KOPT-K1 (cell line): ENCODE results near the gene CDKN2B-AS1.

Experiments used
- H3K27ac ChIP-seq: fragments of 200-600 bp; sonication (generic); 2 replicates; pipeline ENCODE4 v1.5.1; 2016; ENCODE audit warnings: antibody characterized with exemption, mild to moderate bottlenecking, low read depth, low read length; ENCODE audit not compliant: poor library complexity, severe bottlenecking
- H3K36me3 ChIP-seq: fragments of 200-600 bp; sonication (generic); 2 replicates; pipeline ENCODE4 v1.5.1; 2017; ENCODE audit warnings: antibody characterized with exemption, mild to moderate bottlenecking, low read length, moderate library complexity; ENCODE audit not compliant: insufficient read depth
- H3K9me3 ChIP-seq: fragments of 200-600 bp; sonication (generic); 2 replicates; pipeline ENCODE4 v1.5.1; 2017; ENCODE audit warnings: antibody characterized with exemption, low read length, mild to moderate bottlenecking; ENCODE audit not compliant: insufficient read depth, poor library complexity, severe bottlenecking

CDKN2B-AS1 gene

GRCh38 chr9:22039258-22039657, 44.7 kb downstream of the CDKN2B-AS1 start:
- Histone ChIP-seq H3K9me3 (no peaks in the 10 kb centered on the region), H3K27ac (peak overlapping the region; percentile 11), H3K36me3 (peaks cover 99% of the 10 kb centered on the region)

DNA sequence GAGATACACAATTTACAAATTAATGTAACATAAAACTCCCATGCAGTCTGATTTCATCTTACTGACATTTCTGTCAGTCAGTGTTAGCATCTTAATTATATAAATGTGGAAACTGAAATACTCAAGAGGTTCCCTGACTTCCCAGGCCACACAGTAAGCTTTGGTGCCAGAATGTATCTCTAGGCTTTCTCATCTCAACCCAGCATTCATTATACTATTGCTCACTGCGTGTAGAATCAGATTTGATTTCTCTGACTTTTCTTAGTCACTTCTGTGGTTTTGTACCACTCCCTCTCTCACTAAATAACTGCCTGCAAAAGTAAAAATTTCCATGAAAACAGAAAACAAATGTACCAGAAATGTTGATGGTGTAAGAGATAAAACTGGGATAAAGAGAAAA, 46.2 kb downstream of the CDKN2B-AS1 start:
- H3K27ac ChIP-seq = peak overlapping the region; percentile 11
- H3K36me3 ChIP-seq = peaks cover 98% of the 10 kb centered on the region
- H3K9me3 ChIP-seq = no peaks in the 10 kb centered on the region

GRCh38 chr9:22041344-22041743, 46.8 kb downstream of the CDKN2B-AS1 start:
- Histone ChIP-seq H3K9me3 (no peaks in the 10 kb centered on the region), H3K36me3 (peaks cover 98% of the 10 kb centered on the region), H3K27ac (peak overlapping the region; percentile 30)

DNA sequence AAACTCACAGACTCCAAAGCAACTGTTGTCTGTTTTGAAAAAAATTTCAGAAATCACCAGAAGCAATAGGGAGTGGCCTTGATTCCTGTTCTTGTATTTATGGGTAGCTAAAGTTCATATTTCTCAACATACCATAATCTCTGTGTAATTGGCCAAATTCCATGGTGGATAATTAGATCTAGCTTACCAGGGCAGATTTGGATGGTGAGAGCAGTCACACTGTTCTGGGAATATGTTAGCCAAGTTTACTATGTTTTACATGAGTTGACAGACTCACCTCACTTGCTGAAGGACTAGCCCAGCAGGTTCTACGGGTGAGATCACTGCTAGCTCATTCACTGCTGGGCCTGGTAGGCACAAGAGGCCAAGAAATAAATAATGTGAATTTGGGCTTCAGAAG, 47.2 kb downstream of the CDKN2B-AS1 start:
- peaks cover 98% of the 10 kb centered on the region for H3K36me3 ChIP-seq
- no peaks in the 10 kb centered on the region for H3K9me3 ChIP-seq
- H3K27ac ChIP-seq = peak overlapping the region; percentile 30

DNA sequence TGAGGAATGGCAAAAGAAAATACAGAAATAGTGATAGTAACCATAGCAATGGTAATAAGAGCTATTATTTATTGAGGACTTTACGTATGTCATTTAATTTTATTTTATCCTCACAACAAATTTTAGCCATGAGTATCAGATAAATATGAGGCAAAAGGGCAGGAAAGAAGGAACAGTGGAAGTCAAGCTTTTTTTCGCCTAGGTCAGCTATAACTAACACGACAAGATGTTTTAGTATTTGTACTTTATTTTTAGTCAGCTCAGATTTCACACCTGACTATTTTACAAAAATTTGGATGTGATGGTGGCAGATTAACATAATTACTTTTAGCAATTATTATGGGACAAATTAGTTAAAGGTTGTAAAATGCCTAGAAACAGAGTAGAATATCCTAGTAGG, 49.3 kb downstream of the CDKN2B-AS1 start:
- H3K9me3 ChIP-seq = no peaks in the 10 kb centered on the region
- H3K27ac ChIP-seq = no peak overlapping the region
- peaks cover 99% of the 10 kb centered on the region for H3K36me3 ChIP-seq

- no peaks in the 10 kb centered on the region for H3K9me3 ChIP-seq
- peaks cover 99% of the 10 kb centered on the region for H3K36me3 ChIP-seq
- H3K27ac ChIP-seq = no peak overlapping the region
Measured at GRCh38 chr9:22044583-22044982, 50.0 kb downstream of the CDKN2B-AS1 start.

GRCh38 chr9:22045423-22045822, 50.8 kb downstream of the CDKN2B-AS1 start:
- Histone ChIP-seq H3K9me3 (no peaks in the 10 kb centered on the region), H3K36me3 (peaks cover 99% of the 10 kb centered on the region), H3K27ac (no peak overlapping the region)

GRCh38 chr9:22046243-22046885, 51.8 kb downstream of the CDKN2B-AS1 start:
- peaks cover 96% of the 10 kb centered on the region for H3K36me3 ChIP-seq
- no peaks in the 10 kb centered on the region for H3K9me3 ChIP-seq
- H3K27ac ChIP-seq = peak overlapping the region; percentile 17

DNA sequence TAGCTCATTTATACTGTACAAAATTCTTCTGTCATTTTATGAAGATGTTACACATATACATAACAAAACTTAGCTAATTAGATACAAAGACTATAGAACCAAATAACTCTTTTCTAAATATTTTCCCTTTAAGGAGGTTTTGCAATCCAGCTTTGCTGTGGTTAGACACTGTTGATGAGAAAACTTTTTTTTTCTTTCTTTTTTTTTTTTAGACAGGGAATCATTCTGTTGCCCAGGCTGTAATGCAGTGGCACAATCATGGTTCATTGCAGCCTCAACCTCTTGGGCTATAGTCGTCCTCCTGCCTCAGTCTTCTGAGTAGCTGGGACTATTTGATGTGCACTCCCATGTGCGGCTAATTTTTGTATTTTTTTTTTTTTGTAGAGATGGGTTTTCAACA, 53.0 kb downstream of the CDKN2B-AS1 start:
- Histone ChIP-seq H3K36me3 (peaks cover 96% of the 10 kb centered on the region), H3K9me3 (no peaks in the 10 kb centered on the region), H3K27ac (peak overlapping the region; percentile 96)

- H3K36me3 ChIP-seq = peaks cover 95% of the 10 kb centered on the region
- peak overlapping the region; percentile 96 for H3K27ac ChIP-seq
- no peaks in the 10 kb centered on the region for H3K9me3 ChIP-seq
Measured at GRCh38 chr9:22049411-22049810, 54.8 kb downstream of the CDKN2B-AS1 start.

- Histone ChIP-seq H3K27ac (peak overlapping the region; percentile 96), H3K9me3 (no peaks in the 10 kb centered on the region), H3K36me3 (peaks cover 90% of the 10 kb centered on the region)
Measured at GRCh38 chr9:22050924-22051323, 56.3 kb downstream of the CDKN2B-AS1 start.

DNA sequence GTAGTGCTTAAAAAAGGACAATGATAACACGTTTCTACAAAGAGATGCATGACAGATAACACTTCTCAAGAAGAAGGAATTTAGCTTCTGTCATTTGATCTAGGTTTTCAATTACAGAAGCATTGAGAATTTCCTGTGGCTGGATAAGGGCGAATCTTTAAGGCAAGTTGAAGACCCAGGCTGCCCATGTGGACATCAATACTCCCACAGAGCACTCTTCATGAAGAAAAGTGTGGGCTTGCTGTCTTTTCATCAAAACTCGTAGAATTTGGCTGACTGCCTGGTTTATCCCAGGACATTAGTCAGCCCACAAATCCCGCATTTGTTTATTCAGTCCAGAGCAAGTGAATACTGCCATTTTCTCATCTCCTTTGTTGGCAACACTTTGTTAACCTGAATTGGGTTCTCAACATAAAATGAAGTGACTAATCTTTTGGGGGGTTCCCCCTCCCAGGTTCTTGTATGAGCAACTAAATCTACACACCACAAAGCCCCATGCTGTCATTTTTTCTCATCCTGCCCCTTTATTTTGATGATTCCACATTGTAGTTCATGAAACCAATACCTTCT, 57.9 kb downstream of the CDKN2B-AS1 start:
- Histone ChIP-seq H3K9me3 (no peaks in the 10 kb centered on the region), H3K36me3 (peaks cover 90% of the 10 kb centered on the region), H3K27ac (peak overlapping the region; percentile 96)

GRCh38 chr9:22053178-22053577, 58.6 kb downstream of the CDKN2B-AS1 start:
- Histone ChIP-seq H3K27ac (peak overlapping the region; percentile 96), H3K36me3 (peaks cover 90% of the 10 kb centered on the region), H3K9me3 (no peaks in the 10 kb centered on the region)

DNA sequence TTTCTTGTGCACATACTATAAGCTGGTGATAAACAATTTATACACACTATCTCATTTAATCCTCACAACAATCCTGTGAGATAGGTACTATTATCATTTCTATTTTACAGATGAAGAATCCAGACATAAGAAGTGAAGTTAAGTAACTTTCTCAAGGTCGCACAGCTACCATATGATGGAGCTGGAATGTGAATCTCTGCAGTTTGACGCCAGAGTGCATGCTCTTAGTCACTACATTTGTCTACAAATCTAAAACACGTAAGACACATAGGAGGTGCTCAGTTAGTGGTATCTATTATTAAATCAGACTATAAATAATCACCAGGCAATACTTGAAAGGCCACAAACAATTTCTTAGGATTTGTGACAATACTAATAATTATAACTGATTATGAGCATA, 59.5 kb downstream of the CDKN2B-AS1 start:
- Histone ChIP-seq H3K27ac (peak overlapping the region; percentile 96), H3K36me3 (peaks cover 90% of the 10 kb centered on the region), H3K9me3 (peaks cover 3% of the 10 kb centered on the region)

DNA sequence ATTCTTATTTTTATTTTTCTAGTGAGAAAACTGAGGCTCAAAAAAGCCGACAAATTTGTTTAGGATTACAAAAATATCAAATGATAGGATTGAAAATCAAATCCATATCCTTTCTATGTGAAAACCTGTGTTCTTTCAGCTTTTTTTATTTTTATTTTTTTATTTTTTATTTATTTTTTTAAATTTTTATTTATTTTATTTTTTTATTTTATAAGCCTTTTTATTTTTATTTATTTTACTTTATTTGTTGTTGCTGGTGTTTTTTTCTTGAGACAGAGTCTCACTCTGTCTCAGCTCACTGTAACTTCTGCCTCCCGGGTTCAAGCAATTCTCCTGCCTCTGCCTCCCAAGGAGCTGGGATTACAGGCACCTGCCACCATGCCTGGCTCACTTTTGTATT, 59.9 kb downstream of the CDKN2B-AS1 start:
- peaks cover 5% of the 10 kb centered on the region for H3K9me3 ChIP-seq
- peak overlapping the region; percentile 96 for H3K27ac ChIP-seq
- peaks cover 90% of the 10 kb centered on the region for H3K36me3 ChIP-seq

DNA sequence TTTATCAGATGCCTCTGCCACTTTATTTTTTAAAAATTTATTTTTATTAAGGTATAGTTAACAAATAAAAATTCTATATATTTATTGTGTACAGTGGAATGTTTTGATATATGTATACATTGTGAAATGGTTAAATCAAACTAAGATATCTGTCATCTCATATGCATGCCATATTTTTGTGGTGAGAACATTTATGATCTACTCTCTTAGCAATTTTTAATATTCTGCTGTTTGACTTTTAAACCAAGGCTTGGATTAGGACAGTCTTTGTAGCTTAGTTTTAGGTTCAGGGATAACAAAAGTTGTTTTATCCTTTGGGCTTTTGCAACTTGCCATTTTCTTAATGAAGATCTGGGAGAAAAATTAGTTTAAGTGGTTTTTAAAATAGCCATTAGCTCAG, 60.5 kb downstream of the CDKN2B-AS1 start:
- H3K27ac ChIP-seq = peak overlapping the region; percentile 96
- H3K36me3 ChIP-seq = peaks cover 89% of the 10 kb centered on the region
- H3K9me3 ChIP-seq = peaks cover 5% of the 10 kb centered on the region
